CD14-positive monocyte (primary cell): ENCODE results near the gene PDE6B. TPM values are rescaled to one million over a fixed set of nuclear protein-coding genes. Genes with fewer than 3 reads are reported as not detected.

Experiments used
- DNase-seq, 3 donors: peaks; one replicate each; pipeline ENCODE4 v3.0.0-alpha.2; 2011 to 2022
- H2AFZ ChIP-seq: 2 replicates; pipeline ENCODE4 v1.6.0; 2012; ENCODE audit warnings: mild to moderate bottlenecking, low read depth, low read length, inconsistent platforms; ENCODE audit not compliant: insufficient read depth, poor library complexity, severe bottlenecking
- H3K27ac ChIP-seq, 2 donors: 1 replicate in 1 of 2; 2 replicates in 1 of 2; pipeline ENCODE4 v1.5.1; 2012 to 2013; ENCODE audit warnings: low read length in 2 of 2, control low read depth in 1 of 2, inconsistent platforms in 1 of 2, low read depth in 1 of 2, mild to moderate bottlenecking in 1 of 2
- H3K27me3 ChIP-seq, 2 donors: one replicate each; pipeline versions ENCODE4 v1.6.0 to v1.6.1; 2011 to 2013; ENCODE audit warnings: low read length in 2 of 2; ENCODE audit not compliant: control insufficient read depth in 2 of 2, insufficient read depth in 2 of 2
- H3K36me3 ChIP-seq, 2 donors: replicated peaks in 1 of 2; 1 replicate in 1 of 2; 2 replicates in 1 of 2; pipeline versions ENCODE4 v1.5.1 to v1.6.1; 2012 to 2013; ENCODE audit warnings: low read length in 2 of 2, control low read depth in 1 of 2, inconsistent platforms in 1 of 2, mild to moderate bottlenecking in 1 of 2; ENCODE audit not compliant: insufficient read depth in 2 of 2, control insufficient read depth in 1 of 2
- H3K4me1 ChIP-seq, 2 donors: 1 replicate in 1 of 2; 2 replicates in 1 of 2; pipeline versions ENCODE4 v1.5.1 to v1.6.1; 2012 to 2013; ENCODE audit warnings: low read length in 2 of 2, control low read depth in 1 of 2, inconsistent platforms in 1 of 2, mild to moderate bottlenecking in 1 of 2, moderate library complexity in 1 of 2; ENCODE audit not compliant: insufficient read depth in 2 of 2, control insufficient read depth in 1 of 2
- H3K4me2 ChIP-seq: replicated peaks from 2 replicates; pipeline ENCODE3; 2012; ENCODE audit warnings: low read length, moderate library complexity, mild to moderate bottlenecking; ENCODE audit not compliant: poor library complexity, severe bottlenecking; ENCODE audit errors: extremely low read depth
- H3K4me3 ChIP-seq, 3 experiments: fragments of 200-600 bp in 1 of 3; sonication (generic) in 1 of 3; replicated peaks in 1 of 3; 1 replicate in 2 of 3; 2 replicates in 1 of 3; pipeline ENCODE4 v1.5.1; 2011 to 2013; ENCODE audit warnings: low read length in 3 of 3, mild to moderate bottlenecking in 3 of 3, control low read depth in 2 of 3, low read depth in 2 of 3, inconsistent platforms in 1 of 3, moderate library complexity in 1 of 3
- H3K79me2 ChIP-seq: 2 replicates; pipeline ENCODE4 v1.6.0; 2012; ENCODE audit warnings: mild to moderate bottlenecking, control low read depth, inconsistent platforms, low read length, moderate library complexity; ENCODE audit not compliant: insufficient read depth
- H3K9ac ChIP-seq: 2 replicates; pipeline ENCODE4 v1.6.0; 2017; ENCODE audit warnings: low read length, mild to moderate bottlenecking; ENCODE audit not compliant: insufficient read depth, poor library complexity, severe bottlenecking
- H3K9me3 ChIP-seq, 2 donors: replicated peaks in 1 of 2; 1 replicate in 1 of 2; 2 replicates in 1 of 2; pipeline versions ENCODE4 v1.5.1 to v1.6.1; 2012 to 2013; ENCODE audit warnings: low read length in 2 of 2, control low read depth in 1 of 2; ENCODE audit not compliant: control insufficient read depth in 1 of 2, insufficient read depth in 1 of 2
- H4K20me1 ChIP-seq: 2 replicates; pipeline ENCODE4 v1.6.0; 2012; ENCODE audit warnings: mild to moderate bottlenecking, low read length, control low read depth, moderate library complexity; ENCODE audit not compliant: insufficient read depth
- H3K27ac Mint-ChIP-seq, 7 donors: one replicate each; pipeline ENCODE4 v1.8.0; 2020; ENCODE audit warnings: mild to moderate bottlenecking in 7 of 7, mixed read lengths in 7 of 7, moderate library complexity in 6 of 7, inconsistent platforms in 2 of 7
- H3K27me3 Mint-ChIP-seq, 3 donors: one replicate each; pipeline ENCODE4 v1.8.0; 2021 to 2022; ENCODE audit warnings: low read depth in 3 of 3, mild to moderate bottlenecking in 3 of 3, mixed read lengths in 3 of 3, moderate library complexity in 3 of 3, inconsistent platforms in 1 of 3
- H3K36me3 Mint-ChIP-seq, 2 donors: one replicate each; pipeline ENCODE4 v1.8.0; 2020; ENCODE audit warnings: mixed read lengths in 2 of 2, inconsistent platforms in 1 of 2, mild to moderate bottlenecking in 1 of 2
- H3K4me1 Mint-ChIP-seq: one replicate; pipeline ENCODE4 v1.8.0; 2020; ENCODE audit warnings: mild to moderate bottlenecking, mixed read lengths
- H3K4me3 Mint-ChIP-seq, 2 donors: one replicate each; pipeline ENCODE4 v1.8.0; 2020; ENCODE audit warnings: mild to moderate bottlenecking in 2 of 2, mixed read lengths in 2 of 2, moderate library complexity in 1 of 2
- H3K9me3 Mint-ChIP-seq, 7 donors: one replicate each; pipeline ENCODE4 v1.8.0; 2020 to 2022; ENCODE audit warnings: mixed read lengths in 7 of 7, mild to moderate bottlenecking in 6 of 7, moderate library complexity in 6 of 7, inconsistent platforms in 2 of 7
- WGBS: methylation state at CpG from one replicate; pipeline ENCODE4 v1.1.5; 2013; ENCODE audit warnings: missing lambda C conversion rate; ENCODE audit not compliant: insufficient coverage; 5-methylcytosine and 5-hydroxymethylcytosine counted together
- intact Hi-C, 2 donors: fragments of 100-400 bp; cut with micrococcal nuclease; formaldehyde crosslinking; loops; one replicate each; pipeline versions ENCODE4 v1.15.0 to v1.15.1; 2023
- polyA plus RNA-seq, 3 donors: library from polyadenylated mRNA; depleted of rRNA in 1 of 3; unstranded in 2 of 3; stranded (reverse) in 1 of 3; fragments of 300-500 nt in 2 of 3; fragments of >200 nt in 1 of 3; fragmentation: Illumina TruSeq in 2 of 3; gene quantifications; 1 replicate in 2 of 3; 2 replicates in 1 of 3; pipeline ENCODE4 v1.2.3, GENCODE V29; 2012 to 2021
- TF ChIP-seq, protein P1 (sequence below): fragments of 200-600 bp; IDR thresholded peaks from one replicate; pipeline ENCODE4 v1.8.0; 2022; ENCODE audit warnings: antibody characterized with exemption, mild to moderate bottlenecking

Gene PDE6B
- polyA plus RNA-seq, 3 donors, result 3.7 to 6.3 (median 4.6) TPM

DNA sequence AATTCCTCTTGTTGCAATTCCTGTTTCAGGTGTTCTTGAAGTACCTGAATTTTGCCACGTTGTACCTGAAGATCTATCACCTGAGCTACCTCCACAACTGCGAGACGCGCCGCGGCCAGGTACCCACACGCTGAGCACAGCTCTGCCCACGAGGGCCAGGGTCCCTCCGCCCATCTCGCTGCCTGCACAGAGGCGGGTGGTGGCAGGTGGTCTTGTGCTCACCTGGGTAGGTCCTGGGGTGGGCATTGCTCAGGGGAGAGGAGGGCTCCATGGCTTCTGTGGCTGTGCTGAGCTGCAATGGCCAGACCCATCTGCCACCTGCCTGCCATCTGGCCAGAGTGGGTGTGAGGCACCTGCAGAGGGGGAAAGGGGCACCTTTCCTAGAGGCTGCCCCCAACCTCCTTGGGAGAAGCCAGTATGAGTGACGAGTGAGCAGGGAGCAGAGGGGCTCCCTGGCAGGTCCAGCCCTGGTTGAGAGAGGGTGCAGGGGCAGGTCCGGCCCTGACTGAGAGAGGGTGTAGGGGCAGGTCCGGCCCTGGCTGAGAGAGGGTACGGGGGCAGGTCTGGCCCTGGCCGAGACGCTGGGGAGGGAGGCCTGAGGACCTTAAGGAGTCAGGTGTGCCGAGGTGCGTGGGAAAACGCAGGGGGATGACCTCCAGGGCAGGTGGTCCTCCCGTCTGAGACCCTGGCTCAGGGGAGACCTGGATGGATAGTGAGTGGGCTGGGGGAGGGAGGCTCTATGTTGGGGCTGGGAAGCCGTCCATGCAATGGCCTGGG, 10.7 kb downstream of the PDE6B start:
- intact Hi-C loops, result no loop called here
- DNase-seq, result no peak
- H3K4me3 Mint-ChIP-seq, result no peak overlapping the region
- H3K36me3 Mint-ChIP-seq, result no peaks in the 10 kb centered on the region
- Histone ChIP-seq H2AFZ (no peak overlapping the region), H3K4me3 (no peak overlapping the region), H3K4me2 (no peak overlapping the region), H3K79me2 (no peaks in the 10 kb centered on the region), H3K27me3 (no peaks in the 10 kb centered on the region), H4K20me1 (no peaks in the 10 kb centered on the region), H3K9me3 (peaks cover 17 to 20% of the 10 kb centered on the region in 2 donors), H3K9ac (no peak overlapping the region), H3K4me1 (no peaks in the 10 kb centered on the region), H3K36me3 (no peaks in the 10 kb centered on the region), H3K27ac (no peak overlapping the region)
- H3K9me3 Mint-ChIP-seq, result peaks cover 15 to 35% (median 23%) of the 10 kb centered on the region in 7 donors
- WGBS, result 94% methylated on average over 18 of the region's 22 CpGs
- TF ChIP-seq, protein P1, sequence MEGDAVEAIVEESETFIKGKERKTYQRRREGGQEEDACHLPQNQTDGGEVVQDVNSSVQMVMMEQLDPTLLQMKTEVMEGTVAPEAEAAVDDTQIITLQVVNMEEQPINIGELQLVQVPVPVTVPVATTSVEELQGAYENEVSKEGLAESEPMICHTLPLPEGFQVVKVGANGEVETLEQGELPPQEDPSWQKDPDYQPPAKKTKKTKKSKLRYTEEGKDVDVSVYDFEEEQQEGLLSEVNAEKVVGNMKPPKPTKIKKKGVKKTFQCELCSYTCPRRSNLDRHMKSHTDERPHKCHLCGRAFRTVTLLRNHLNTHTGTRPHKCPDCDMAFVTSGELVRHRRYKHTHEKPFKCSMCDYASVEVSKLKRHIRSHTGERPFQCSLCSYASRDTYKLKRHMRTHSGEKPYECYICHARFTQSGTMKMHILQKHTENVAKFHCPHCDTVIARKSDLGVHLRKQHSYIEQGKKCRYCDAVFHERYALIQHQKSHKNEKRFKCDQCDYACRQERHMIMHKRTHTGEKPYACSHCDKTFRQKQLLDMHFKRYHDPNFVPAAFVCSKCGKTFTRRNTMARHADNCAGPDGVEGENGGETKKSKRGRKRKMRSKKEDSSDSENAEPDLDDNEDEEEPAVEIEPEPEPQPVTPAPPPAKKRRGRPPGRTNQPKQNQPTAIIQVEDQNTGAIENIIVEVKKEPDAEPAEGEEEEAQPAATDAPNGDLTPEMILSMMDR, result no peak
- no peak overlapping the region for H3K27ac Mint-ChIP-seq
- peaks cover 7 to 16% (median 14%) of the 10 kb centered on the region in 3 donors for H3K27me3 Mint-ChIP-seq
- H3K4me1 Mint-ChIP-seq, result no peaks in the 10 kb centered on the region

- H3K27ac ChIP-seq, result no peak overlapping the region
- H3K9me3 ChIP-seq, result peaks cover 22 to 23% of the 10 kb centered on the region in 2 donors
- no peaks in the 10 kb centered on the region for H3K79me2 ChIP-seq
- H3K27me3 ChIP-seq, result no peaks in the 10 kb centered on the region
- peaks cover 16 to 35% (median 25%) of the 10 kb centered on the region in 7 donors for H3K9me3 Mint-ChIP-seq
- H3K4me2 ChIP-seq, result no peak overlapping the region
- no peak overlapping the region for H3K4me3 Mint-ChIP-seq
- WGBS, result 92% methylated on average over 8 of the region's 13 CpGs
- no peak for DNase-seq
- H3K27ac Mint-ChIP-seq, result no peak overlapping the region
- no peaks in the 10 kb centered on the region for H3K4me1 Mint-ChIP-seq
- no peak overlapping the region for H3K9ac ChIP-seq
- no peaks in the 10 kb centered on the region for H3K36me3 Mint-ChIP-seq
- no peaks in the 10 kb centered on the region for H4K20me1 ChIP-seq
- no peaks in the 10 kb centered on the region for H3K4me1 ChIP-seq
- H3K4me3 ChIP-seq, result no peak overlapping the region
- no peak overlapping the region for H2AFZ ChIP-seq
- H3K36me3 ChIP-seq, result no peaks in the 10 kb centered on the region
- peaks cover 9 to 18% (median 14%) of the 10 kb centered on the region in 3 donors for H3K27me3 Mint-ChIP-seq
- intact Hi-C loops, result no loop called here
- TF ChIP-seq, protein P1, result no peak
These were observed 11.3 kb downstream of the PDE6B start for GRCh38 chr4:636628-637159.
